WTC11 (cell line): ENCODE results near the gene SLC39A13.

ENCODE experiments used
- CTCF ChIP-seq: fragments of 200-600 bp; IDR thresholded peaks from 2 replicates; pipeline ENCODE4 v1.8.0; 2022; ENCODE audit warnings: antibody characterized with exemption
- FOXP4 ChIP-seq: sonication (generic); formaldehyde crosslinking; IDR thresholded peaks from 2 replicates; pipeline ENCODE4 v1.8.0; 2022; ENCODE audit warnings: mild to moderate bottlenecking, missing genetic modification reagents
- JUN ChIP-seq: sonication (generic); formaldehyde crosslinking; IDR thresholded peaks from 2 replicates; pipeline ENCODE4 v1.8.0; 2023; ENCODE audit warnings: mild to moderate bottlenecking, missing genetic modification reagents
- RELA ChIP-seq: sonication (generic); formaldehyde crosslinking; IDR thresholded peaks from 2 replicates; pipeline ENCODE4 v1.8.1; 2022; ENCODE audit warnings: missing genetic modification reagents, mild to moderate bottlenecking, borderline replicate concordance
- SP1 ChIP-seq: sonication (generic); formaldehyde crosslinking; conservative IDR thresholded peaks from 2 replicates; pipeline ENCODE4 v1.8.1; 2022; ENCODE audit warnings: missing genetic modification reagents
- TEAD4 ChIP-seq: sonication (generic); formaldehyde crosslinking; IDR thresholded peaks from 2 replicates; pipeline ENCODE4 v1.8.0; 2022; ENCODE audit warnings: mild to moderate bottlenecking, missing genetic modification reagents
- USF2 ChIP-seq: sonication (generic); formaldehyde crosslinking; IDR thresholded peaks from 2 replicates; pipeline ENCODE4 v1.8.1; 2023; ENCODE audit warnings: mild to moderate bottlenecking, missing genetic modification reagents, moderate library complexity
- ZBTB21 ChIP-seq: sonication (generic); formaldehyde crosslinking; IDR thresholded peaks from 2 replicates; pipeline ENCODE4 v1.8.1; 2023; ENCODE audit warnings: mild to moderate bottlenecking, missing genetic modification reagents, borderline replicate concordance

- no peak for TF ChIP-seq CTCF
- no peak for TF ChIP-seq RELA (CRISPR knock-in tag)
- no peak for TF ChIP-seq FOXP4 (CRISPR knock-in tag)
- no peak for TF ChIP-seq USF2 (CRISPR knock-in tag)
- no peak for TF ChIP-seq ZBTB21
- no peak for TF ChIP-seq JUN (CRISPR knock-in tag)
- no peak for TF ChIP-seq TEAD4 (CRISPR knock-in tag)
- no peak for TF ChIP-seq SP1 (CRISPR knock-in tag)
Measured at GRCh38 chr11:47414685-47415070, 6.3 kb downstream of the SLC39A13 start.
